ENCODE measurements around the gene TRABD2B. TPM values are rescaled to one million over a fixed set of nuclear protein-coding genes. Genes with fewer than 3 reads are reported as not detected.
A peak's percentile ranks its signal among the peaks of the same experiment; 100 is the strongest.

TRABD2B gene
- total and polyA plus RNA-seq, 2 of the 13 experiments (the other 11 are each of a cell fraction or from before 2014, with no cell fraction given), result 0.04 TPM; not detected in 1

DNA sequence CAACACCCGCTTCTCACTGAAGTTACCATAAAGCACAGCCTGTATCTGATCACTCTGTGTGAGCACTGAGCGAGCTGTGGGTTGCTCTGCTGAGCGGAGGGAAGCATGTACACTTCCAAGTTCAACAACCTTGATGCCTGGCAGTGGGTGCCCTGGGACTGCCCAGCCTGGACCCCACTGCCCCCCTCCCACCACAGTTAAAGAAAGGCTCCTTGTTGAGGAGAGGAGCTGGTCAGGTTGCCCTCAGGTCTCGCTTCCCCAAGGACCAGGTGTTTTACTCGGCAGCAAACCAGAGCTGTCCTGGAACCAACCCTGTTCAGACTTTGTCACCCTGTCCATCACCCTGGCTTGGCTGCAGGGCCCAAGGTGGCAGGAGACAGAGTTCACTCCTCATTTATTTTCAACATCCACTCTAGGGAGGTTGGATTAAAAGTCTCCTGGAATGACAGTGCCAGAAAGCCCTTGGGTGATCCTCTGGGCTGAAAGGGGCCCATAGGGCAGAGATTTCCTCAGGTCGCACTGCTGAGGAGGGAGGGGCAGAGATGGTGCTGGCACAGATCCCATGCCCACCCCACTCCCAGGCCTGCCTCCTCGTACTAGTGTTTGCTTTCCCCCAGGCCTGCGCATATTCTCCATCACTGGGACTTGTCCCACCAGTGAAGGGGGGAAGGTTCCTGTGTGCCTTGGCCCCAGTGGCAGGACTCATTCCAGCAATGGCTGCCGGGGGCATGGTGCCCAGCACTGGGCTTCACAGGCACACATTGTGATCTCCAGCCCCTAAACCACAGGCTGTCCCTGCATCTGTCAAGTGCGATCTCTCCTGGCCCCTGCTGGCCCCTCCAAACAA lies 101.7 kb downstream of the TRABD2B start:
- FAIRE-seq (no peak), DNase-seq (ENCODE audit: low spot score) (no peak), ATAC-seq (peak; percentile 59)
- H3K4me3 ChIP-seq (replicated peaks in 1 of 3; ENCODE audit: insufficient read depth in 1 of 3, low read depth in 2 of 3, low read length in 3 of 3), result peak overlapping the region in 1 of 3 experiments; percentile 24; a peak in 1 of 6 replicates
- H3K9ac ChIP-seq (ENCODE audit: insufficient read depth, low read depth, low read length), result no peak overlapping the region
- CTCF ChIA-PET (ENCODE audit: low intra/inter-chr PET ratio, low total read pairs), result no interaction called here
- H4K20me1 ChIP-seq (ENCODE audit: insufficient read depth, low read length), result no peaks in the 10 kb centered on the region
- POLR2A ChIA-PET, result interaction anchor here (1.0 to 1.7 kb wide), 5 partner anchors 11 to 36 kb away, joined by 3 to 15 read pairs (median 4); no protein-coding TSS in a partner anchor
- no peak overlapping the region for H2AFZ ChIP-seq (ENCODE audit: low read length)
- no peaks in the 10 kb centered on the region for H3K79me2 ChIP-seq (ENCODE audit: insufficient read depth, low read length)
- H3K27me3 ChIP-seq (ENCODE audit: control insufficient read depth in 1 of 2, insufficient read depth in 2 of 2, low read length in 2 of 2), result peaks cover 0 to 2% of the 10 kb centered on the region in 2 experiments; a peak in 1 of 5 replicates
- BruUV-seq (replicated peaks), result no TSS peak
- H3K9me3 ChIP-seq (ENCODE audit: low read length), result no peaks in the 10 kb centered on the region
- peaks cover 64% of the 10 kb centered on the region for H3K4me1 ChIP-seq (ENCODE audit: insufficient read depth, low read length)
- peak overlapping the region; percentile 52 for H3K4me2 ChIP-seq (ENCODE audit: low read depth, low read length)
- in situ Hi-C loops (cut with HindIII; ENCODE audit: extremely low pct_ligation_motif_present, low pct_unique_long_range_greater_than_20kb) (no loop called here), intact Hi-C loops (cut with micrococcal nuclease; ENCODE audit: unreplicated experiment) (no loop called here)
- WGBS (ENCODE audit: low lambda C conversion rate), result 73% methylated on average over 3 of the region's 10 CpGs
- no peak overlapping the region for H3K27ac ChIP-seq (ENCODE audit: extremely low read length, insufficient read depth, low read length)
- no peaks in the 10 kb centered on the region for H3K36me3 ChIP-seq (replicated peaks in 1 of 2; ENCODE audit: control insufficient read depth in 1 of 2, insufficient read depth in 2 of 2, low read length in 2 of 2)
- TF ChIP-seq GFI1 (CRISPR knock-in tag; IDR thresholded peaks at IDR 0.05; ENCODE audit: borderline replicate concordance) (no peak), AHR (CRISPR knock-in tag; IDR thresholded peaks at IDR 0.05) (0 out of 2 replicates have a peak, but pooled peaks have one; percentile 43), ERF (CRISPR knock-in tag; IDR thresholded peaks at IDR 0.05) (no peak), HNRNPL (IDR thresholded peaks at IDR 0.05; ENCODE audit: low read depth, low read length) (peak; percentile 70; the same call in 1 of the 2 replicates), ZNF607 (CRISPR knock-in tag; IDR thresholded peaks at IDR 0.05; ENCODE audit: borderline replicate concordance) (no peak), ONECUT2 (CRISPR knock-in tag; IDR thresholded peaks at IDR 0.05) (no peak), ZNF644 (CRISPR knock-in tag; IDR thresholded peaks at IDR 0.05; ENCODE audit: low read depth) (no peak), CEBPB (IDR thresholded peaks at IDR 0.05; ENCODE audit: borderline replicate concordance, low read depth, low read length) (no peak), ZNF563 (CRISPR knock-in tag; IDR thresholded peaks at IDR 0.05) (no peak), GTF3A (CRISPR knock-in tag; conservative IDR thresholded peaks at IDR 0.05) (no peak), NR2F2 (IDR thresholded peaks at IDR 0.05; ENCODE audit: borderline replicate concordance, low read depth) (no peak), ZFP90 (CRISPR knock-in tag; IDR thresholded peaks at IDR 0.05; ENCODE audit: borderline replicate concordance) (no peak), ZNF572 (CRISPR knock-in tag; IDR thresholded peaks at IDR 0.05) (0 out of 2 replicates have a peak, but pooled peaks have one; percentile 39), ZNF552 (CRISPR knock-in tag; IDR thresholded peaks at IDR 0.05; ENCODE audit: borderline replicate concordance) (no peak), BHLHE40 (IDR thresholded peaks at IDR 0.05; ENCODE audit: low read length) (no peak)
- TF ChIP-seq, protein P1, sequence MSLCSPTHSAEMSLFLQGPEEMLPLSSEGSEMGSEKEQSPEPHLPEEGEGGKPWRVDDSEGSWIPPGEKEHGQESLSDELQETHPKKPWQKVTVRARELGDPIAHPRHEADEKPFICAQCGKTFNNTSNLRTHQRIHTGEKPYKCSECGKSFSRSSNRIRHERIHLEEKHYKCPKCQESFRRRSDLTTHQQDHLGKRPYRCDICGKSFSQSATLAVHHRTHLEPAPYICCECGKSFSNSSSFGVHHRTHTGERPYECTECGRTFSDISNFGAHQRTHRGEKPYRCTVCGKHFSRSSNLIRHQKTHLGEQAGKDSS (CRISPR knock-in tag; IDR thresholded peaks at IDR 0.05; ENCODE audit: borderline replicate concordance, low read depth), result 0 out of 2 replicates have a peak, but pooled peaks have one; percentile 34
- TF ChIP-seq, protein P2, sequence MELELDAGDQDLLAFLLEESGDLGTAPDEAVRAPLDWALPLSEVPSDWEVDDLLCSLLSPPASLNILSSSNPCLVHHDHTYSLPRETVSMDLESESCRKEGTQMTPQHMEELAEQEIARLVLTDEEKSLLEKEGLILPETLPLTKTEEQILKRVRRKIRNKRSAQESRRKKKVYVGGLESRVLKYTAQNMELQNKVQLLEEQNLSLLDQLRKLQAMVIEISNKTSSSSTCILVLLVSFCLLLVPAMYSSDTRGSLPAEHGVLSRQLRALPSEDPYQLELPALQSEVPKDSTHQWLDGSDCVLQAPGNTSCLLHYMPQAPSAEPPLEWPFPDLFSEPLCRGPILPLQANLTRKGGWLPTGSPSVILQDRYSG (CRISPR knock-in tag; IDR thresholded peaks at IDR 0.05), result no peak
- TF ChIP-seq, protein P3, sequence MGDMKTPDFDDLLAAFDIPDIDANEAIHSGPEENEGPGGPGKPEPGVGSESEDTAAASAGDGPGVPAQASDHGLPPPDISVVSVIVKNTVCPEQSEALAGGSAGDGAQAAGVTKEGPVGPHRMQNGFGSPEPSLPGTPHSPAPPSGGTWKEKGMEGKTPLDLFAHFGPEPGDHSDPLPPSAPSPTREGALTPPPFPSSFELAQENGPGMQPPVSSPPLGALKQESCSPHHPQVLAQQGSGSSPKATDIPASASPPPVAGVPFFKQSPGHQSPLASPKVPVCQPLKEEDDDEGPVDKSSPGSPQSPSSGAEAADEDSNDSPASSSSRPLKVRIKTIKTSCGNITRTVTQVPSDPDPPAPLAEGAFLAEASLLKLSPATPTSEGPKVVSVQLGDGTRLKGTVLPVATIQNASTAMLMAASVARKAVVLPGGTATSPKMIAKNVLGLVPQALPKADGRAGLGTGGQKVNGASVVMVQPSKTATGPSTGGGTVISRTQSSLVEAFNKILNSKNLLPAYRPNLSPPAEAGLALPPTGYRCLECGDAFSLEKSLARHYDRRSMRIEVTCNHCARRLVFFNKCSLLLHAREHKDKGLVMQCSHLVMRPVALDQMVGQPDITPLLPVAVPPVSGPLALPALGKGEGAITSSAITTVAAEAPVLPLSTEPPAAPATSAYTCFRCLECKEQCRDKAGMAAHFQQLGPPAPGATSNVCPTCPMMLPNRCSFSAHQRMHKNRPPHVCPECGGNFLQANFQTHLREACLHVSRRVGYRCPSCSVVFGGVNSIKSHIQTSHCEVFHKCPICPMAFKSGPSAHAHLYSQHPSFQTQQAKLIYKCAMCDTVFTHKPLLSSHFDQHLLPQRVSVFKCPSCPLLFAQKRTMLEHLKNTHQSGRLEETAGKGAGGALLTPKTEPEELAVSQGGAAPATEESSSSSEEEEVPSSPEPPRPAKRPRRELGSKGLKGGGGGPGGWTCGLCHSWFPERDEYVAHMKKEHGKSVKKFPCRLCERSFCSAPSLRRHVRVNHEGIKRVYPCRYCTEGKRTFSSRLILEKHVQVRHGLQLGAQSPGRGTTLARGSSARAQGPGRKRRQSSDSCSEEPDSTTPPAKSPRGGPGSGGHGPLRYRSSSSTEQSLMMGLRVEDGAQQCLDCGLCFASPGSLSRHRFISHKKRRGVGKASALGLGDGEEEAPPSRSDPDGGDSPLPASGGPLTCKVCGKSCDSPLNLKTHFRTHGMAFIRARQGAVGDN (CRISPR knock-in tag; IDR thresholded peaks at IDR 0.05), result peak; percentile 31
